PC-3 (cell line): ENCODE measurements around the gene LCNL1. TPM values are rescaled to one million over a fixed set of nuclear protein-coding genes. Genes with fewer than 3 reads are reported as not detected.

ENCODE experiments used
- ATAC-seq: fragments of 200-7000 bp; cut with Tn5 transposase; 2 replicates; pipeline ENCODE4 v1.9.1; 2020; ENCODE audit warnings: mild to moderate bottlenecking, moderate library complexity
- BruUV-seq: library from RNA; stranded (reverse); fragments of 400-500 nt; replicated peaks from 2 replicates; lab custom pipeline; 2021; lab: Mats Ljungman, UMichigan
- CTCF ChIA-PET: fragments of 300-600 bp; sonication (Branson Sonifier 250); formaldehyde crosslinking; loops from one replicate; lab custom pipeline; 2022; ENCODE audit warnings: antibody characterized with exemption; lab: Charles Lee
- POLR2A ChIA-PET: fragments of 300-600 bp; sonication (Branson Sonifier 250); formaldehyde crosslinking; loops from one replicate; lab custom pipeline; 2022; ENCODE audit warnings: antibody characterized with exemption; ENCODE audit not compliant: unreplicated experiment; lab: Charles Lee
- DNase-seq: peaks from one replicate; pipeline ENCODE4 v3.0.0-alpha.2; 2015
- H2AFZ ChIP-seq: fragments of 300-600 bp; sonication (generic); 2 replicates; pipeline ENCODE4 v1.6.0; 2016; ENCODE audit warnings: antibody characterized with exemption, low read length
- H3F3A ChIP-seq: fragments of 300-600 bp; sonication (generic); one replicate; pipeline ENCODE4 v1.6.0; 2017; ENCODE audit warnings: antibody characterized with exemption, low read length, control low read depth, mild to moderate bottlenecking; ENCODE audit not compliant: unreplicated experiment
- H3K27ac ChIP-seq: fragments of 300-600 bp; sonication (generic); 2 replicates; pipeline ENCODE4 v1.5.1; 2016; ENCODE audit warnings: mild to moderate bottlenecking, low read length
- H3K27me3 ChIP-seq: fragments of 300-600 bp; sonication (generic); 2 replicates; pipeline ENCODE4 v1.6.1; 2016; ENCODE audit warnings: low read length, mixed read lengths
- H3K36me3 ChIP-seq: fragments of 300-600 bp; sonication (generic); 2 replicates; pipeline ENCODE4 v1.6.1; 2016; ENCODE audit warnings: low read depth, mixed run types, low read length, mixed read lengths
- H3K4me1 ChIP-seq: fragments of 300-600 bp; sonication (generic); 2 replicates; pipeline ENCODE4 v1.5.1; 2016; ENCODE audit warnings: low read length; ENCODE audit not compliant: insufficient read depth
- H3K4me2 ChIP-seq: fragments of 300-600 bp; sonication (generic); 2 replicates; pipeline ENCODE4 v1.6.0; 2016; ENCODE audit warnings: low read length
- H3K4me3 ChIP-seq: fragments of 300-600 bp; sonication (generic); 2 replicates; pipeline ENCODE4 v1.5.1; 2016; ENCODE audit warnings: mild to moderate bottlenecking, low read length, mixed read lengths
- H3K79me2 ChIP-seq: fragments of 300-600 bp; sonication (generic); 2 replicates; pipeline ENCODE4 v1.6.1; 2017; ENCODE audit warnings: low read length, mixed read lengths
- H3K9ac ChIP-seq: fragments of 300-600 bp; sonication (generic); 2 replicates; pipeline ENCODE4 v1.6.0; 2016; ENCODE audit warnings: mild to moderate bottlenecking, low read length
- H3K9me2 ChIP-seq: fragments of 300-600 bp; sonication (generic); replicated peaks from 2 replicates; pipeline ENCODE4 v1.6.1; 2016; ENCODE audit warnings: mixed run types, low read length, mixed read lengths
- H3K9me3 ChIP-seq: fragments of 300-600 bp; sonication (generic); 2 replicates; pipeline ENCODE4 v1.6.1; 2016; ENCODE audit warnings: low read length, mixed read lengths
- H4K20me1 ChIP-seq: fragments of 300-600 bp; sonication (generic); 2 replicates; pipeline ENCODE4 v1.6.1; 2016; ENCODE audit warnings: low read length, mixed read lengths
- EZH2 ChIP-seq: fragments of 300-600 bp; sonication (generic); IDR thresholded peaks from one replicate; pipeline ENCODE4 v1.6.1; 2017; ENCODE audit warnings: antibody characterized with exemption, mild to moderate bottlenecking, low read length; ENCODE audit not compliant: unreplicated experiment
- EZH2phosphoT487 ChIP-seq: fragments of 300-600 bp; sonication (generic); IDR thresholded peaks from 2 replicates; pipeline ENCODE4 v1.6.1; 2018; ENCODE audit warnings: mild to moderate bottlenecking, antibody characterized with exemption, low read length, borderline replicate concordance
- intact Hi-C: fragments of 100-400 bp; cut with micrococcal nuclease; formaldehyde crosslinking; loops from 2 replicates; pipeline ENCODE4 v1.9.0; 2023
- total RNA-seq: library from RNA; depleted of rRNA; stranded (reverse); fragments of >200 nt; gene quantifications from 2 replicates; pipeline ENCODE4 v1.2.3, GENCODE V29; 2014
- TF ChIP-seq, protein P1 (sequence below): fragments of 300-600 bp; sonication (generic); conservative IDR thresholded peaks from 2 replicates; pipeline ENCODE4 v1.5.1; 2017; ENCODE audit warnings: antibody characterized with exemption, low read depth, mild to moderate bottlenecking, low read length

Gene LCNL1
- total RNA-seq, 1 experiment from 2014 or later, result not detected

DNA sequence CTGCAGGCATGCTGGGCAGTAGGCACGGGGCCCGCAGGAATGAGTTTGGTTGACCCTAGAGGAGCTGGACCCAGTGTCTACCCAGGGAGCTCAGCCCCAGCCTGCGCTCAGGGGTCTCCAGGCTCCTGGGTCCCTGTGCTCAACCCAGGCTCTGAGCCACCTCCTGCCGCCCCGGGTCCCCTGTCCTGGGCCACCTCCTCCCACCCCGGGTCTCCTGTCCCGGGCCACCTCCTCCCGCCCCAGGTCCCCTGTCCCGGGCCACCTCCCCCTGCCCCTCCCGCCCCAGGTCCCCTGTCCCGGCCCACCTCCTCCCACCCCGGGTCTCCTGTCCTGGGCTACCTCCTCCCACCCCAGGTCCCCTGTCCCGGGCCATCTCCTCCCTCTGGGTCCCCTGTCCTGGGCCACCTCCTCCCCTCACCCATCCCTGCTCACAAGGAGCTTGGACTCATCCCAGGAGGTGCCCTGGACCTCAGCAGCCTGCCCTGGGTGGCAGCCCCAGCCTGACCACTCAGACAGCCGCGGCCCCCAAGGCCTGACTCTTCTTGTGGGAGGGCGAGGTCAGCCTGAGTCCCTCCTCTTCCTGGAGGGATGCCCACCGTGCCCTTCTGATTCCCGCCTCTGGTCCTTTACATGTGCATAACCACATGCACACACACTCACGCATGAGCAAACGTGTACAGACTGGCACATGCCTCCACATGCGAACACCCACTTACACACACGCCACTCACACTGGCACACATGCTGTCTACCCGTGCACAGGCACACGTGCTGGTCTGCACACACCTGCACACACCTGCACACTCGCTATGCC is 28.3 kb upstream of the LCNL1 start:
- Histone ChIP-seq H3K4me3 (no peak overlapping the region), H4K20me1 (no peaks in the 10 kb centered on the region), H3K9ac (no peak overlapping the region), H3K4me1 (peaks cover 7% of the 10 kb centered on the region), H3K36me3 (no peaks in the 10 kb centered on the region), H3K27ac (no peak overlapping the region), H3K9me2 (no peaks in the 10 kb centered on the region), H3K9me3 (no peaks in the 10 kb centered on the region), H3K4me2 (no peak overlapping the region), H2AFZ (no peak overlapping the region), H3K27me3 (no peaks in the 10 kb centered on the region), H3F3A (no peaks in the 10 kb centered on the region), H3K79me2 (no peaks in the 10 kb centered on the region)
- POLR2A ChIA-PET, result no interaction called here
- intact Hi-C loops, result no loop called here
- DNase-seq, result no peak
- BruUV-seq, result no TSS peak
- CTCF ChIA-PET, result no interaction called here
- no peak for TF ChIP-seq EZH2phosphoT487
- TF ChIP-seq, protein P1, sequence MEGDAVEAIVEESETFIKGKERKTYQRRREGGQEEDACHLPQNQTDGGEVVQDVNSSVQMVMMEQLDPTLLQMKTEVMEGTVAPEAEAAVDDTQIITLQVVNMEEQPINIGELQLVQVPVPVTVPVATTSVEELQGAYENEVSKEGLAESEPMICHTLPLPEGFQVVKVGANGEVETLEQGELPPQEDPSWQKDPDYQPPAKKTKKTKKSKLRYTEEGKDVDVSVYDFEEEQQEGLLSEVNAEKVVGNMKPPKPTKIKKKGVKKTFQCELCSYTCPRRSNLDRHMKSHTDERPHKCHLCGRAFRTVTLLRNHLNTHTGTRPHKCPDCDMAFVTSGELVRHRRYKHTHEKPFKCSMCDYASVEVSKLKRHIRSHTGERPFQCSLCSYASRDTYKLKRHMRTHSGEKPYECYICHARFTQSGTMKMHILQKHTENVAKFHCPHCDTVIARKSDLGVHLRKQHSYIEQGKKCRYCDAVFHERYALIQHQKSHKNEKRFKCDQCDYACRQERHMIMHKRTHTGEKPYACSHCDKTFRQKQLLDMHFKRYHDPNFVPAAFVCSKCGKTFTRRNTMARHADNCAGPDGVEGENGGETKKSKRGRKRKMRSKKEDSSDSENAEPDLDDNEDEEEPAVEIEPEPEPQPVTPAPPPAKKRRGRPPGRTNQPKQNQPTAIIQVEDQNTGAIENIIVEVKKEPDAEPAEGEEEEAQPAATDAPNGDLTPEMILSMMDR, result no peak
- TF ChIP-seq EZH2, result no peak
- ATAC-seq, result no peak

DNA sequence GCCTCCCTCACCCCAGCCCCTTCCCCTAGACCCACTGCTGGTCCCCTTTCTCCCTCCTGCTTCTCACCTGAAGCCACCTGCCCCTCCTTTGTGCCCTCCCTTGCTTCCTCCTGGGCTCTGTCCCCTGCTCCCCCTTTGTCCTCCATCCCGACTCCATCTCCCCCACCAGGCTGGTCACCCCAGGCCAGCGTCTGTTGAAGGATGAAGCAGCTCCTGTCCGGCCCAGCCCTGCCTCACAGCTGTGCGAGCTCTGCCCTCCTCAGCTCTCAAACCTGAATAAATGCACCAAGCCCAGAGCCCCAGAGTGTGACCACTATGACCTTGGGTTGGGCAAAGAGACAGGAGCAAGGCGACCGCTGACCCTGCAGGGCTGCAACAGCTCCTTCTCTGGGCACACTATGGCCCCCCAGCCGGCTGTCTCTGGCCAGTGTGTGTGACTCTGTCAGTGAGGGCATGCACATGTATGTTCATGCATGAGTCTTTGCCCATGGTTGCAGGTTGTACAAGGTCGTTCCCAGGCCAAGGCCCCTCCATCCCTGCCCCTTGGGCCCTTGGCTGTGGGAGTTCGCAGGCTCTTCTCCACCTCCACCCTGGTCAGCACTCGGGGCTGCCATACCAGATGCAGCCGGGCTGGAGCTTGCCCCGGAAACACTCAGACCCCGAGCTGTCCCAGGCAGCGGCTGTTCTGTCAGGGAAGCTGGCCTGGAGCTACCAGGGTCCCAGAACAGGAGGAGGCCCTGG is 27.4 kb upstream of the LCNL1 start:
- no peak overlapping the region for H3K4me3 ChIP-seq
- ChIA-PET POLR2A (no interaction called here), CTCF (no interaction called here)
- H3K9me3 ChIP-seq, result no peaks in the 10 kb centered on the region
- no peaks in the 10 kb centered on the region for H3K27me3 ChIP-seq
- peaks cover 4% of the 10 kb centered on the region for H3K4me1 ChIP-seq
- no peaks in the 10 kb centered on the region for H4K20me1 ChIP-seq
- H3K9ac ChIP-seq, result no peak overlapping the region
- ATAC-seq (no peak), DNase-seq (no peak)
- no peak overlapping the region for H3K27ac ChIP-seq
- H3K9me2 ChIP-seq, result no peaks in the 10 kb centered on the region
- H3K79me2 ChIP-seq, result no peaks in the 10 kb centered on the region
- TF ChIP-seq EZH2 (no peak), EZH2phosphoT487 (no peak)
- TF ChIP-seq, protein P1, result no peak
- no TSS peak for BruUV-seq
- H3F3A ChIP-seq, result no peaks in the 10 kb centered on the region
- no peak overlapping the region for H3K4me2 ChIP-seq
- no peak overlapping the region for H2AFZ ChIP-seq
- intact Hi-C loops, result no loop called here
- H3K36me3 ChIP-seq, result no peaks in the 10 kb centered on the region

DNA sequence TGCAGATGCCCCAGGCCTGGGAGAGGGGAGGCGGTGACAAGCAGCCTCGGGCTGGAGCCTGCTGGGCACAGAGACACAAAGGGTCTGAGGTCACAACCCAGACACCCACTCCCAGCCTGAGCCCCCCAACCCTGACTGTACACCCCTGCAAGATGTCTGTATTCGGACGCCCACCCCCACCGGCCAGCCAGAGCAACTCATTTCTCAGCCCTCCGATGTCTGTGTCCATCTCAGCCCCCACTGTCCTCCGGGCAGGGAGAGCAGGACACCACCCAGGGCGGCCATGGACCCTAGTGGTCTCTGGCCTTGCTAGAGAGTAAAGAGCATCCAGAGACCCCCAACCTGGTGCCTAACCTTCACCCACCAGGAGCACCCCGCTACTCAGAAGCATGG is 26.9 kb upstream of the LCNL1 start:
- no peaks in the 10 kb centered on the region for H3K79me2 ChIP-seq
- H3F3A ChIP-seq, result no peaks in the 10 kb centered on the region
- no peaks in the 10 kb centered on the region for H3K9me2 ChIP-seq
- DNase-seq (no peak), ATAC-seq (no peak)
- no peak overlapping the region for H2AFZ ChIP-seq
- TF ChIP-seq EZH2phosphoT487 (no peak), EZH2 (no peak)
- TF ChIP-seq, protein P1, result no peak
- H3K4me1 ChIP-seq, result no peaks in the 10 kb centered on the region
- H3K9ac ChIP-seq, result no peak overlapping the region
- no peak overlapping the region for H3K27ac ChIP-seq
- intact Hi-C loops, result no loop called here
- ChIA-PET POLR2A (no interaction called here), CTCF (no interaction called here)
- H3K27me3 ChIP-seq, result no peaks in the 10 kb centered on the region
- no peaks in the 10 kb centered on the region for H3K9me3 ChIP-seq
- no TSS peak for BruUV-seq
- H4K20me1 ChIP-seq, result no peaks in the 10 kb centered on the region
- no peaks in the 10 kb centered on the region for H3K36me3 ChIP-seq
- no peak overlapping the region for H3K4me2 ChIP-seq
- no peak overlapping the region for H3K4me3 ChIP-seq
